SK-N-SH treated with all-trans-retinoic acid at 6 μM for 48 hours (cell line): ENCODE results near the gene FCHSD2.

Experiments used
- ATAC-seq: fragments of 200-7000 bp; cut with Tn5 transposase; 3 replicates; pipeline ENCODE4 v1.9.1; 2020; ENCODE audit warnings: mild to moderate bottlenecking, moderate library complexity
- ARNTL ChIP-seq: fragments of 450-650 bp; formaldehyde crosslinking; IDR thresholded peaks from 2 replicates; pipeline ENCODE4 v1.5.0; 2020; ENCODE audit warnings: low read depth, mild to moderate bottlenecking, moderate library complexity, borderline replicate concordance
- BACH2 ChIP-seq: fragments of 250-450 bp; sonication (Bioruptor Pico); IDR thresholded peaks from 2 replicates; pipeline ENCODE4 v1.9.0; 2021; ENCODE audit warnings: mild to moderate bottlenecking, borderline replicate concordance
- CREB5 ChIP-seq: fragments of 250-450 bp; sonication (Bioruptor Pico); IDR thresholded peaks from 2 replicates; pipeline ENCODE4 v1.5.1; 2020; ENCODE audit warnings: low read depth, mild to moderate bottlenecking, moderate library complexity
- CSDC2 ChIP-seq: fragments of 250-450 bp; sonication (Bioruptor Pico); IDR thresholded peaks from 2 replicates; pipeline ENCODE4 v1.5.0; 2020; ENCODE audit warnings: mild to moderate bottlenecking, moderate library complexity
- ESRRG ChIP-seq: fragments of 250-450 bp; sonication (Bioruptor Pico); IDR thresholded peaks from 2 replicates; pipeline ENCODE4 v1.6.1; 2021; ENCODE audit warnings: mild to moderate bottlenecking
- GLIS3 ChIP-seq: fragments of 250-450 bp; sonication (Bioruptor Pico); IDR thresholded peaks from 2 replicates; pipeline ENCODE4 v1.5.0; 2020; ENCODE audit warnings: mild to moderate bottlenecking, moderate library complexity
- ISL1 ChIP-seq: fragments of 250-450 bp; sonication (Bioruptor Pico); IDR thresholded peaks from 2 replicates; pipeline ENCODE4 v2.1.2; 2022; ENCODE audit warnings: mild to moderate bottlenecking, moderate library complexity
- OSR1 ChIP-seq: fragments of 250-450 bp; sonication (Bioruptor Pico); IDR thresholded peaks from 2 replicates; pipeline ENCODE4 v1.8.0; 2022; ENCODE audit warnings: moderate library complexity, mild to moderate bottlenecking, inconsistent platforms
- POU6F1 ChIP-seq: fragments of 250-450 bp; sonication (Bioruptor Pico); IDR thresholded peaks from 2 replicates; pipeline ENCODE4 v1.8.0; 2021; ENCODE audit warnings: low read depth, mild to moderate bottlenecking, moderate library complexity, borderline replicate concordance
- PPARA ChIP-seq: fragments of 250-450 bp; sonication (Bioruptor Pico); IDR thresholded peaks from 2 replicates; pipeline ENCODE4 v1.5.0; 2020; ENCODE audit warnings: mild to moderate bottlenecking, borderline replicate concordance
- RARB ChIP-seq: fragments of 250-450 bp; sonication (Bioruptor Pico); IDR thresholded peaks from 2 replicates; pipeline ENCODE4 v1.8.0; 2021; ENCODE audit warnings: mild to moderate bottlenecking, moderate library complexity
- SNAI2 ChIP-seq: fragments of 250-450 bp; sonication (Bioruptor Pico); IDR thresholded peaks from 2 replicates; pipeline ENCODE4 v1.5.0; 2020; ENCODE audit warnings: mild to moderate bottlenecking, moderate library complexity
- TCF4 ChIP-seq: fragments of 250-450 bp; sonication (Bioruptor Pico); IDR thresholded peaks from 2 replicates; pipeline ENCODE4 v1.8.0; 2021; ENCODE audit warnings: mild to moderate bottlenecking, moderate library complexity, borderline replicate concordance
- TOX ChIP-seq: fragments of 250-450 bp; sonication (Bioruptor Pico); IDR thresholded peaks from 2 replicates; pipeline ENCODE4 v1.8.0; 2021; ENCODE audit warnings: mild to moderate bottlenecking, moderate library complexity, borderline replicate concordance
- ZC3H10 ChIP-seq: fragments of 250-450 bp; sonication (Bioruptor Pico); IDR thresholded peaks from 2 replicates; pipeline ENCODE4 v1.5.1; 2021; ENCODE audit warnings: mild to moderate bottlenecking, moderate library complexity
- ZFP3 ChIP-seq: fragments of 250-450 bp; sonication (Bioruptor Pico); IDR thresholded peaks from 2 replicates; pipeline ENCODE4 v1.5.0; 2020; ENCODE audit warnings: mild to moderate bottlenecking, moderate library complexity
- ZFP30 ChIP-seq: fragments of 450-650 bp; formaldehyde crosslinking; IDR thresholded peaks from 2 replicates; pipeline ENCODE4 v1.5.0; 2022; ENCODE audit warnings: mild to moderate bottlenecking, moderate library complexity
- ZNF565 ChIP-seq: fragments of 450-650 bp; formaldehyde crosslinking; conservative IDR thresholded peaks from 2 replicates; pipeline ENCODE4 v1.5.0; 2020; ENCODE audit warnings: low read depth, mild to moderate bottlenecking, moderate library complexity
- ZNF70 ChIP-seq: fragments of 450-650 bp; formaldehyde crosslinking; IDR thresholded peaks from 2 replicates; pipeline ENCODE4 v1.5.0; 2020; ENCODE audit warnings: mild to moderate bottlenecking, moderate library complexity
- ZNF8 ChIP-seq: fragments of 450-650 bp; formaldehyde crosslinking; IDR thresholded peaks from 2 replicates; pipeline ENCODE4 v1.5.0; 2020; ENCODE audit warnings: mild to moderate bottlenecking, moderate library complexity
- TF ChIP-seq, protein P1 (sequence below): fragments of 250-450 bp; sonication (Bioruptor Pico); IDR thresholded peaks from 2 replicates; pipeline ENCODE4 v1.8.0; 2020; ENCODE audit warnings: mild to moderate bottlenecking, moderate library complexity, borderline replicate concordance
- TF ChIP-seq, protein P2 (sequence below): fragments of 250-450 bp; sonication (Bioruptor Pico); IDR thresholded peaks from 2 replicates; pipeline ENCODE4 v1.5.1; 2021; ENCODE audit warnings: mild to moderate bottlenecking, moderate library complexity

The FCHSD2 gene

DNA sequence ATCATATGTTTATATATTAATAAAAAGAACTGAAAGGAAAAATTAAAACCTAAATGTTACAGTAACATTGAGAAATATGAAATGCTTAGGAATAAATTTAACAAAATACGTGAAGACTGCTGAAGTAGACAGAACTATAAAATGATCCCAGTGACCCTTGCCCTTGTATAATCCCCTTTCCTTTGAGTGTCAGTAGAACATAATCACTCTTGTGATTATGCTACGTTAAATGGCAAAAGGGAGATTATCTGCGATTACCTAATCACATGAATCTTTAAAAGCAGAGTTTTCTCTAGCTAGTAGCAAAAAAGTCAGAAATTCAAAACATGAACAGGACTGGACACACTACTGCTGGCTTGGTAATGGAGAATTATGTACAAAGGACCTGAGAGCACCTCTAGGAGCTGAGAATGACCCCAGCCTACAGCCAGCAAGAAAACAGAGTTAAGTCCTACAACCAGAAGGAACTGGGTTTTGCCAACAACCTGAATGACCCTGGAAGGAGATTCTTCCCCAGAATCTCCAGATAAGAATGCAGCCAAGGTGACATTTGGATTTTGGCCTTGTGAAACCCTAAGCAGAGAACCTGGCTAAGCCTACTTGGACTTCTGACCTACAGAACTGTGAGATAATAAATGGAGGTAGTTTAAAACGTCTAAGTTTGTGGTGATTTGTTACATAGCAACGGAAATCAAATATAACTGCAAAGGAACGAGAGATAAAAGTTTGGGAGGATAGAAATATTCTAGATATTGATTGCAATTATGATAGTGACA is 170.7 kb downstream of the FCHSD2 start:
- TF ChIP-seq ZNF8 (CRISPR knock-in tag) = no peak
- no peak for TF ChIP-seq ZFP3 (CRISPR knock-in tag)
- TF ChIP-seq ZNF565 (CRISPR knock-in tag) = no peak
- no peak for TF ChIP-seq TCF4 (CRISPR knock-in tag)
- TF ChIP-seq, protein P1, sequence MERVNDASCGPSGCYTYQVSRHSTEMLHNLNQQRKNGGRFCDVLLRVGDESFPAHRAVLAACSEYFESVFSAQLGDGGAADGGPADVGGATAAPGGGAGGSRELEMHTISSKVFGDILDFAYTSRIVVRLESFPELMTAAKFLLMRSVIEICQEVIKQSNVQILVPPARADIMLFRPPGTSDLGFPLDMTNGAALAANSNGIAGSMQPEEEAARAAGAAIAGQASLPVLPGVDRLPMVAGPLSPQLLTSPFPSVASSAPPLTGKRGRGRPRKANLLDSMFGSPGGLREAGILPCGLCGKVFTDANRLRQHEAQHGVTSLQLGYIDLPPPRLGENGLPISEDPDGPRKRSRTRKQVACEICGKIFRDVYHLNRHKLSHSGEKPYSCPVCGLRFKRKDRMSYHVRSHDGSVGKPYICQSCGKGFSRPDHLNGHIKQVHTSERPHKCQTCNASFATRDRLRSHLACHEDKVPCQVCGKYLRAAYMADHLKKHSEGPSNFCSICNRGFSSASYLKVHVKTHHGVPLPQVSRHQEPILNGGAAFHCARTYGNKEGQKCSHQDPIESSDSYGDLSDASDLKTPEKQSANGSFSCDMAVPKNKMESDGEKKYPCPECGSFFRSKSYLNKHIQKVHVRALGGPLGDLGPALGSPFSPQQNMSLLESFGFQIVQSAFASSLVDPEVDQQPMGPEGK = no peak
- no peak for TF ChIP-seq SNAI2 (CRISPR knock-in tag)
- no peak for TF ChIP-seq ZNF70
- TF ChIP-seq, protein P2, sequence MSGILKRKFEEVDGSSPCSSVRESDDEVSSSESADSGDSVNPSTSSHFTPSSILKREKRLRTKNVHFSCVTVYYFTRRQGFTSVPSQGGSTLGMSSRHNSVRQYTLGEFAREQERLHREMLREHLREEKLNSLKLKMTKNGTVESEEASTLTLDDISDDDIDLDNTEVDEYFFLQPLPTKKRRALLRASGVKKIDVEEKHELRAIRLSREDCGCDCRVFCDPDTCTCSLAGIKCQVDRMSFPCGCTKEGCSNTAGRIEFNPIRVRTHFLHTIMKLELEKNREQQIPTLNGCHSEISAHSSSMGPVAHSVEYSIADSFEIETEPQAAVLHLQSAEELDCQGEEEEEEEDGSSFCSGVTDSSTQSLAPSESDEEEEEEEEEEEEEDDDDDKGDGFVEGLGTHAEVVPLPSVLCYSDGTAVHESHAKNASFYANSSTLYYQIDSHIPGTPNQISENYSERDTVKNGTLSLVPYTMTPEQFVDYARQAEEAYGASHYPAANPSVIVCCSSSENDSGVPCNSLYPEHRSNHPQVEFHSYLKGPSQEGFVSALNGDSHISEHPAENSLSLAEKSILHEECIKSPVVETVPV (CRISPR knock-in tag) = no peak
- no peak for TF ChIP-seq RARB (CRISPR knock-in tag)
- TF ChIP-seq ZC3H10 = no peak
- no peak for TF ChIP-seq ISL1
- TF ChIP-seq TOX = no peak
- no peak for TF ChIP-seq GLIS3 (CRISPR knock-in tag)
- no peak for ATAC-seq

DNA sequence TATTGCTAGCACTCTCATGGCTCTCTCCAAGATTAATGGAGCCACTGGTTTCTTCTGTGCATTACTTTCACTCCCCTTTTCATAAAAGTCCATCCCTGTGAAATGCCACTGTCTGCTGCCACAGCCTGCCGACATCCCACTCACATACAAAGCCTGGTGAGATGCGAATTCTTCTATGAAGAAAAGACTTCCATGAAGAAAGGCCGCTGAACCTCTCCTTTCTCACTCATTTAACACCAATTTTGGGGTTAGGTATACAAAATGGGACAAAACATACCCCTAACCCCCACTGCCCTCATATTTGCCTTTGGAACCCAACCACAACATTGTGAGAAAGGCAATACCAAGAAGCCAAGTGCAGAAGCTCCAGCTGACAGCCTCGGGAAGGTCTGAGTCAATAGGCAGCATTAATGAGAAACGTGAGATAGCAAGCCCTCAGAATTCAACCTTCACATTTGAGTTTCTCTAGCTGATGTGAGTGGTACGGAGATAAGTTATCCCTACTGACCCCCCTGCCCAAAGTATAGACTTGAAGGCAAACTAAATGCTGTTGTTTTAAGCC is 171.5 kb downstream of the FCHSD2 start:
- no peak for TF ChIP-seq GLIS3 (CRISPR knock-in tag)
- TF ChIP-seq ZNF8 (CRISPR knock-in tag) = no peak
- TF ChIP-seq TOX = no peak
- no peak for TF ChIP-seq BACH2 (CRISPR knock-in tag)
- TF ChIP-seq POU6F1 = no peak
- no peak for ATAC-seq

DNA sequence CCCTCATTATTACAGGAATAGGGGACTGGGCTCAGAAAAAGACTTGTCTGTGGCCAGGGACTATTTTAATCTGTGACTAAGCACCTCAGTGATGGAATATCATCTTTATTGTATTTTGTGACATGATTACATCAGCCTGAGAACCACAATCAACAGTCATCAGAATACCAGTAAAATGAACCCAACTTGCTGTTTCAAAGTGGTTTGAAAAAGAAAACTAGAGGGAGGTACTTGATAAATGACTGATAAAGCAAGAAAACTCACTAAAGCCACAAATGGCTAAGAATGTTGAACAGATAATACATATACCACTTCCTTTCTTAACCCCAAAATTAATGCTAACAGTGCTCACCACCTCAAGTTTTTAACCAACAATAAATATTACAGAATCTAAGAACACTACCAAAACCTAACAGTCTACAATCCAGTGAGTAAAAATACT is 172.2 kb downstream of the FCHSD2 start:
- ATAC-seq = peak; percentile 65
- TF ChIP-seq ISL1 = peak; percentile 77
- TF ChIP-seq ZC3H10 = 0 out of 2 replicates have a peak, but pooled peaks have one; percentile 6
- no peak for TF ChIP-seq TCF4 (CRISPR knock-in tag)
- TF ChIP-seq CREB5 = peak; percentile 55; the same call in 1 of the 2 replicates
- TF ChIP-seq, all 23 proteins: peak for 3

DNA sequence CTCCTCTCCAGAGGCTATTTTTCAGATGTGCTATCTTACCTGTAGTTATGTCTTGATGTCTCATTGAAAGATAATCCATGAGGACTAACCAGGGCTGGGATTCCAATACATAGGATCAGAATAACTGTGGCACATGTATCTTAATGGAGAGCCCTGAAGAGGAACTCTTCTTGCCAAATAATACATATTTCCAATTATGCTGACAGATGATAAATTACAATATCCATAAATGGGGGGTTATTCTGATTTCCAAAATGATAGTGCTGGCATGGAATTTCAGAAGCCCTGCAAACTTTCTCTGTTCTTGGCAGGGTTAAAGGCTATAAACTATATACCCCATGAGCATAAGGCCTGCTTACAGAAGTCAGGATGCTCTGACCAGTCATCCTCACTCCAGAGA is 173.7 kb downstream of the FCHSD2 start:
- ATAC-seq = no peak
- TF ChIP-seq ARNTL (CRISPR knock-in tag) (no peak), ISL1 (peak; percentile 92)
- TF ChIP-seq, all 23 proteins: peak for 1

DNA sequence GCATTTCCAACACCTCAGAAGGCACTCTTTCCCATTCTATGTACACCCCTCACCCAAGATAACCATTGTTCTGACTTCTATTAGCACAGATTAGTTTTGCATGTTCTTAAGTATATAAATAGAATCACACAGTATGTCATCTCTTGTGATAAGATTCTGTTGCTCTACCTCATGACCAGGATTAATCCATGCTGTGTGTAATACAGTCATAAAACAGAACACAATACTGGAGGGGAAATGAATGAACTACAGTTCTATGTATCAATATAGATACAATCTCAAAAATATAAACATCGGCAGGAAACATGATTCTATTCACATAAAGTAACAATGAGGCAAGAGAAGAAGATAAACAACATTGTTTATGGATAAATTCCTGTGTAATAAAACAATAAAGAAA is 176.4 kb downstream of the FCHSD2 start:
- TF ChIP-seq CSDC2 (CRISPR knock-in tag) = no peak
- TF ChIP-seq ZFP30 (CRISPR knock-in tag) = no peak
- no peak for TF ChIP-seq ISL1
- TF ChIP-seq CREB5 = no peak
- TF ChIP-seq ZNF70 = no peak
- no peak for TF ChIP-seq SNAI2 (CRISPR knock-in tag)
- no peak for TF ChIP-seq BACH2 (CRISPR knock-in tag)
- TF ChIP-seq POU6F1 = no peak
- no peak for TF ChIP-seq TOX
- TF ChIP-seq ZFP3 (CRISPR knock-in tag) = no peak
- TF ChIP-seq OSR1 = no peak
- no peak for TF ChIP-seq RARB (CRISPR knock-in tag)
- TF ChIP-seq, protein P2 (CRISPR knock-in tag) = no peak
- no peak for TF ChIP-seq ZC3H10
- no peak for TF ChIP-seq GLIS3 (CRISPR knock-in tag)
- no peak for TF ChIP-seq PPARA (CRISPR knock-in tag)
- TF ChIP-seq ESRRG (CRISPR knock-in tag) = no peak
- TF ChIP-seq ZNF8 (CRISPR knock-in tag) = no peak
- ATAC-seq = no peak
